HCT116 (cell line): Measurements from ENCODE around the gene IVD. TPM values are rescaled to one million over a fixed set of nuclear protein-coding genes. Genes with fewer than 3 reads are reported as not detected.

ENCODE experiments used
- ATAC-seq: fragments of 200-7000 bp; cut with Tn5 transposase; 2 replicates; pipeline ENCODE4 v1.9.1; 2020; ENCODE audit warnings: mild to moderate bottlenecking, moderate library complexity
- BruUV-seq: library from RNA; stranded (reverse); fragments of 400-500 nt; replicated peaks from 2 replicates; lab custom pipeline; 2021; lab: Mats Ljungman, UMichigan
- CTCF ChIA-PET: fragments of 300-600 bp; sonication (Branson Sonifier 250); formaldehyde crosslinking; loops from one replicate; lab custom pipeline; 2021; ENCODE audit warnings: antibody characterized with exemption; lab: Charles Lee
- POLR2A ChIA-PET: fragments of 300-600, 350-600 bp; sonication (Branson Sonifier 250); formaldehyde crosslinking; loops from one replicate; lab custom pipeline; 2021; ENCODE audit warnings: antibody characterized with exemption; lab: Charles Lee
- RAD21 ChIA-PET, 2 experiments: fragments of 300-600 bp; sonication (Branson Sonifier 250); formaldehyde crosslinking; loops; one replicate each; lab custom pipeline; 2023; ENCODE audit warnings: low total read pairs in 2 of 2; ENCODE audit not compliant: uncharacterized antibody in 2 of 2, unreplicated experiment in 2 of 2, low non-redundant PET in 1 of 2; lab: Charles Lee
- DNase-seq: peaks from one replicate; pipeline ENCODE4 v3.0.0-alpha.2; 2010; ENCODE audit warnings: low read depth, low spot score
- H2AFZ ChIP-seq: fragments of 200-600 bp; shearing (Covaris generic), sonication (generic); 2 replicates; pipeline ENCODE4 v1.6.1; 2017; ENCODE audit warnings: low read depth, mixed run types, mixed read lengths, antibody characterized with exemption, low read length; ENCODE audit not compliant: poor library complexity, severe bottlenecking
- H3K27ac ChIP-seq: 2 replicates; pipeline ENCODE4 v1.5.1; 2012; ENCODE audit warnings: low read depth, low read length
- H3K27me3 ChIP-seq: fragments of 200-600 bp; sonication (generic); 2 replicates; pipeline ENCODE4 v1.6.1; 2016; ENCODE audit warnings: mixed run types, low read length, mixed read lengths; ENCODE audit not compliant: insufficient read depth
- H3K36me3 ChIP-seq, 2 experiments: fragments of 200-500 bp in 1 of 2; fragments of 200-600 bp in 1 of 2; sonication (Bioruptor generic) in 1 of 2; sonication (generic) in 1 of 2; 2 replicates each; pipeline versions ENCODE4 v1.5.1 to v1.6.1; 2014 to 2016; ENCODE audit warnings: low read length in 2 of 2, inconsistent platforms in 1 of 2, mixed read lengths in 1 of 2, mixed run types in 1 of 2; ENCODE audit not compliant: insufficient read depth in 2 of 2, control insufficient read depth in 1 of 2
- H3K4me1 ChIP-seq, 2 experiments: fragments of 200-600 bp in 1 of 2; sonication (generic) in 1 of 2; 2 replicates each; pipeline versions ENCODE4 v1.5.1 to v1.6.1; 2012 to 2017; ENCODE audit warnings: low read length in 2 of 2, inconsistent platforms in 1 of 2, mild to moderate bottlenecking in 1 of 2, mixed read lengths in 1 of 2, mixed run types in 1 of 2, moderate library complexity in 1 of 2; ENCODE audit not compliant: insufficient read depth in 2 of 2, control insufficient read depth in 1 of 2
- H3K4me2 ChIP-seq: fragments of 200-600 bp; sonication (generic); 2 replicates; pipeline ENCODE4 v1.6.1; 2017; ENCODE audit warnings: mixed run types, low read length, mixed read lengths
- H3K4me3 ChIP-seq, 2 experiments: fragments of 200-600 bp in 1 of 2; sonication (generic) in 1 of 2; replicated peaks in 1 of 2; 2 replicates each; pipeline ENCODE4 v1.5.1; 2011 to 2016; ENCODE audit warnings: low read length in 2 of 2, control low read depth in 1 of 2, low read depth in 1 of 2, mild to moderate bottlenecking in 1 of 2, mixed read lengths in 1 of 2, mixed run types in 1 of 2
- H3K79me2 ChIP-seq: fragments of 200-600 bp; sonication (generic); 2 replicates; pipeline ENCODE4 v1.6.1; 2017; ENCODE audit warnings: mild to moderate bottlenecking, mixed run types, low read length, moderate library complexity, mixed read lengths; ENCODE audit not compliant: insufficient read depth
- H3K9ac ChIP-seq: fragments of 200-600 bp; sonication (generic); 2 replicates; pipeline ENCODE4 v1.6.1; 2016; ENCODE audit warnings: low read length, mixed read lengths
- H3K9me2 ChIP-seq: fragments of 200-600 bp; sonication (generic), shearing (Covaris generic); 2 replicates; pipeline ENCODE4 v1.6.1; 2017; ENCODE audit warnings: mixed run types, mild to moderate bottlenecking, moderate library complexity; ENCODE audit not compliant: insufficient read depth
- H3K9me3 ChIP-seq, 2 experiments: fragments of 200-500 bp in 1 of 2; fragments of 200-600 bp in 1 of 2; sonication (Bioruptor generic) in 1 of 2; sonication (generic) in 1 of 2; 2 replicates each; pipeline ENCODE4 v1.6.1; 2014 to 2017; ENCODE audit warnings: low read length in 2 of 2, mixed read lengths in 2 of 2, inconsistent platforms in 1 of 2, low read depth in 1 of 2, mild to moderate bottlenecking in 1 of 2, mixed run types in 1 of 2, moderate library complexity in 1 of 2; ENCODE audit not compliant: control insufficient read depth in 1 of 2, insufficient read depth in 1 of 2
- H4K20me1 ChIP-seq: fragments of 200-600 bp; sonication (generic), shearing (Covaris generic); 2 replicates; pipeline ENCODE4 v1.6.1; 2017; ENCODE audit warnings: mixed run types, mild to moderate bottlenecking, moderate library complexity; ENCODE audit not compliant: insufficient read depth
- ATF3 ChIP-seq: IDR thresholded peaks from 2 replicates; pipeline ENCODE4 v1.6.1; 2012
- CBX3 ChIP-seq: IDR thresholded peaks from 2 replicates; pipeline ENCODE4 v1.6.1; 2012; ENCODE audit warnings: low read depth
- EGR1 ChIP-seq: IDR thresholded peaks from 2 replicates; pipeline ENCODE4 v1.6.1; 2012; ENCODE audit warnings: low read depth
- EZH2phosphoT487 ChIP-seq: fragments of 200-600 bp; IDR thresholded peaks from 2 replicates; pipeline ENCODE4 v1.6.1; 2018; ENCODE audit warnings: antibody characterized with exemption, borderline replicate concordance
- FOSL1 ChIP-seq: IDR thresholded peaks from 2 replicates; pipeline ENCODE4 v1.6.1; 2012; ENCODE audit warnings: low read depth
- JUND ChIP-seq: IDR thresholded peaks from 2 replicates; pipeline ENCODE4 v1.6.1; 2012
- POLR2A ChIP-seq: IDR thresholded peaks from 2 replicates; pipeline ENCODE4 v1.7.0; 2011; ENCODE audit warnings: borderline replicate concordance; ENCODE audit not compliant: insufficient read depth, insufficient read length; ENCODE audit errors: extremely low read depth
- POLR2AphosphoS5 ChIP-seq: IDR thresholded peaks from 2 replicates; pipeline ENCODE4 v1.6.1; 2011; ENCODE audit warnings: mild to moderate bottlenecking, low read depth, low read length, moderate library complexity
- RAD21 ChIP-seq: IDR thresholded peaks from 2 replicates; pipeline ENCODE4 v1.6.1; 2012; ENCODE audit warnings: low read depth, mild to moderate bottlenecking
- REST ChIP-seq: IDR thresholded peaks from 2 replicates; pipeline ENCODE4 v1.6.1; 2012; ENCODE audit warnings: low read depth
- TCF7L2 ChIP-seq: IDR thresholded peaks from 2 replicates; pipeline ENCODE4 v1.7.0; 2011; ENCODE audit warnings: borderline replicate concordance, inconsistent platforms; ENCODE audit not compliant: insufficient read depth, insufficient read length; ENCODE audit errors: extremely low read depth
- YY1 ChIP-seq: IDR thresholded peaks from 2 replicates; pipeline ENCODE4 v1.6.1; 2011; ENCODE audit warnings: low read length, low read depth, moderate library complexity, mild to moderate bottlenecking; ENCODE audit not compliant: insufficient replicate concordance; ENCODE audit errors: extremely low read depth
- ZFX ChIP-seq: fragments of 450-650 bp; IDR thresholded peaks from 2 replicates; pipeline ENCODE4 v1.6.1; 2017
- ZNF274 ChIP-seq: fragments of 200-500 bp; sonication (Bioruptor generic); IDR thresholded peaks from 2 replicates; pipeline ENCODE4 v1.6.1; 2014; ENCODE audit warnings: mild to moderate bottlenecking, low read depth, low read length, inconsistent platforms
- intact Hi-C: fragments of 100-400 bp; cut with micrococcal nuclease; formaldehyde crosslinking; loops from 2 replicates; pipeline ENCODE4 v1.10.0; 2022
- total RNA-seq: library from RNA; stranded (reverse); gene quantifications from one replicate; pipeline ENCODE4 v1.2.1, GENCODE V29; 2021; ENCODE audit not compliant: unreplicated experiment
- TF ChIP-seq, protein P1 (sequence below): IDR thresholded peaks from 2 replicates; pipeline ENCODE4 v1.6.1; 2011; ENCODE audit warnings: mild to moderate bottlenecking, low read length, moderate library complexity; ENCODE audit not compliant: insufficient replicate concordance; ENCODE audit errors: extremely low read depth
- TF ChIP-seq, protein P2 (sequence below): IDR thresholded peaks from 2 replicates; pipeline ENCODE4 v1.6.1; 2012

Gene IVD
- total RNA-seq, 1 experiment from 2014 or later: 65.6 TPM

DNA sequence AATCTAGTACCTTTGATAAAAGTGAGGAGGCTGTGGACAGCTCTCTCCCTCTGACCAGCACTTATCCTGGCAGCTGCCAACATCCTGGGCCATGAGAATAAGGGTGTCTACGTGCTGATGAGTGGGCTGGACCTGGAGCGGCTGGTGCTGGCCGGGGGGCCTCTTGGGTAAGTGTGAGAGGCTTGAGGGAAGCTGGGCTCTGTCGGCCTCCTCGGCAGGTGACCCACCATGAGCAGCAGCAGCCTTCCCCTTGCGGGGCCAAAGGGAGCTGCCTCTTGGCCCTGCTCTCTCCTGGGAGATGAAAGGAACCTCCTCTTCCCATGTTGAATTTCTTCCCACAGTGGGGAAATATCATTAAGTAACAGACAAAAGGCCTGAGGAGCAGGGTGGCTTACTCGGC lies 9.2 kb downstream of the IVD start:
- no peaks in the 10 kb centered on the region for H3K27me3 ChIP-seq
- H3K9me3 ChIP-seq: no peaks in the 10 kb centered on the region
- no peak overlapping the region for H3K4me2 ChIP-seq
- no peaks in the 10 kb centered on the region for H3K9me2 ChIP-seq
- H3K9ac ChIP-seq: no peak overlapping the region
- intact Hi-C loops: no loop called here
- RAD21 ChIA-PET: no interaction called here
- no peak overlapping the region for H2AFZ ChIP-seq
- TF ChIP-seq CBX3 (no peak), RAD21 (no peak), JUND (no peak), FOSL1 (no peak), ATF3 (no peak), EZH2phosphoT487 (no peak), EGR1 (no peak), YY1 (no peak), ZNF274 (no peak), TCF7L2 (no peak), POLR2A (no peak), REST (no peak), ZFX (no peak), POLR2AphosphoS5 (no peak)
- TF ChIP-seq, protein P1, sequence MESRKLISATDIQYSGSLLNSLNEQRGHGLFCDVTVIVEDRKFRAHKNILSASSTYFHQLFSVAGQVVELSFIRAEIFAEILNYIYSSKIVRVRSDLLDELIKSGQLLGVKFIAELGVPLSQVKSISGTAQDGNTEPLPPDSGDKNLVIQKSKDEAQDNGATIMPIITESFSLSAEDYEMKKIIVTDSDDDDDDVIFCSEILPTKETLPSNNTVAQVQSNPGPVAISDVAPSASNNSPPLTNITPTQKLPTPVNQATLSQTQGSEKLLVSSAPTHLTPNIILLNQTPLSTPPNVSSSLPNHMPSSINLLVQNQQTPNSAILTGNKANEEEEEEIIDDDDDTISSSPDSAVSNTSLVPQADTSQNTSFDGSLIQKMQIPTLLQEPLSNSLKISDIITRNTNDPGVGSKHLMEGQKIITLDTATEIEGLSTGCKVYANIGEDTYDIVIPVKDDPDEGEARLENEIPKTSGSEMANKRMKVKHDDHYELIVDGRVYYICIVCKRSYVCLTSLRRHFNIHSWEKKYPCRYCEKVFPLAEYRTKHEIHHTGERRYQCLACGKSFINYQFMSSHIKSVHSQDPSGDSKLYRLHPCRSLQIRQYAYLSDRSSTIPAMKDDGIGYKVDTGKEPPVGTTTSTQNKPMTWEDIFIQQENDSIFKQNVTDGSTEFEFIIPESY: no peak
- TF ChIP-seq, protein P2, sequence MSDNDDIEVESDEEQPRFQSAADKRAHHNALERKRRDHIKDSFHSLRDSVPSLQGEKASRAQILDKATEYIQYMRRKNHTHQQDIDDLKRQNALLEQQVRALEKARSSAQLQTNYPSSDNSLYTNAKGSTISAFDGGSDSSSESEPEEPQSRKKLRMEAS: no peak
- TF ChIP-seq, all 23 proteins: peak for 0
- ChIA-PET POLR2A (interaction anchor here (1.5 kb wide), 1 partner anchor 9 kb away, joined by 5 read pairs; the partner anchor contains the start of gene IVD), CTCF (no interaction called here)
- no TSS peak for BruUV-seq
- DNase-seq: no peak
- H3K4me3 ChIP-seq: no peak overlapping the region
- H3K79me2 ChIP-seq: no peaks in the 10 kb centered on the region
- peaks cover 38 to 55% of the 10 kb centered on the region in 2 experiments for H3K36me3 ChIP-seq
- no peak overlapping the region for H3K27ac ChIP-seq
- peaks cover 0 to under 1% of the 10 kb centered on the region in 2 experiments; a peak in 1 of 4 replicates for H3K4me1 ChIP-seq
- no peaks in the 10 kb centered on the region for H4K20me1 ChIP-seq
- ATAC-seq: no peak
